Common myeloid progenitor, CD34-positive (primary cell): ENCODE results near the gene GRXCR2.
A peak's percentile ranks its signal among the peaks of the same experiment; 100 is the strongest.

Experiments used
- CTCF ChIA-PET: fragments of 350-600 bp; sonication (Branson Sonifier 250); formaldehyde crosslinking; loops from one replicate; lab custom pipeline; 2021; ENCODE audit warnings: antibody characterized with exemption; lab: Charles Lee
- POLR2A ChIA-PET: fragments of 350-600 bp; sonication (Branson Sonifier 250); formaldehyde crosslinking; loops from one replicate; lab custom pipeline; 2021; ENCODE audit warnings: antibody characterized with exemption; lab: Charles Lee
- DNase-seq, 3 donors: peaks; one replicate each; pipeline versions ENCODE4 v3.0.0 to v3.0.0-alpha.2; 2013
- H3K27ac ChIP-seq, 2 experiments: 1 replicate in 1 of 2; 2 replicates in 1 of 2; pipeline ENCODE4 v1.7.0; 2013; ENCODE audit warnings: inconsistent platforms in 2 of 2, low read length in 2 of 2, mild to moderate bottlenecking in 2 of 2, low read depth in 1 of 2, moderate library complexity in 1 of 2; ENCODE audit not compliant: severe bottlenecking in 2 of 2, insufficient read depth in 1 of 2, poor library complexity in 1 of 2
- H3K27me3 ChIP-seq, 5 experiments: replicated peaks in 2 of 5; 1 replicate in 3 of 5; 2 replicates in 2 of 5; pipeline versions ENCODE4 v1.6.1 to v1.7.0; 2013; ENCODE audit warnings: low read length in 4 of 5, mild to moderate bottlenecking in 2 of 5, moderate library complexity in 2 of 5, inconsistent platforms in 1 of 5; ENCODE audit not compliant: insufficient read depth in 5 of 5, control insufficient read depth in 4 of 5
- H3K36me3 ChIP-seq, 4 experiments: 1 replicate in 2 of 4; 2 replicates in 2 of 4; pipeline versions ENCODE4 v1.6.1 to v1.7.0; 2013; ENCODE audit warnings: low read length in 3 of 4, control low read depth in 1 of 4, mild to moderate bottlenecking in 1 of 4; ENCODE audit not compliant: control insufficient read depth in 4 of 4, insufficient read depth in 4 of 4
- H3K4me1 ChIP-seq, 4 experiments: 1 replicate in 3 of 4; 2 replicates in 1 of 4; pipeline versions ENCODE4 v1.6.1 to v1.7.1; 2013; ENCODE audit warnings: low read length in 3 of 4, mild to moderate bottlenecking in 3 of 4, control low read depth in 1 of 4, inconsistent platforms in 1 of 4, moderate library complexity in 1 of 4; ENCODE audit not compliant: control insufficient read depth in 4 of 4, insufficient read depth in 4 of 4; ENCODE audit errors: control extremely low read depth in 1 of 4
- H3K4me3 ChIP-seq, 7 experiments: 1 replicate in 4 of 7; 2 replicates in 3 of 7; pipeline versions ENCODE4 v1.5.1 to v1.7.0; 2013; ENCODE audit warnings: mild to moderate bottlenecking in 7 of 7, low read length in 6 of 7, moderate library complexity in 6 of 7, inconsistent platforms in 2 of 7, low read depth in 2 of 7, control low read depth in 1 of 7; ENCODE audit not compliant: insufficient read depth in 4 of 7, control insufficient read depth in 1 of 7; ENCODE audit errors: extremely low read depth in 1 of 7
- H3K9me3 ChIP-seq, 5 experiments: 1 replicate in 4 of 5; 2 replicates in 1 of 5; pipeline versions ENCODE4 v1.6.1 to v1.7.1; 2013; ENCODE audit warnings: low read length in 4 of 5, mild to moderate bottlenecking in 2 of 5, inconsistent platforms in 1 of 5, low read depth in 1 of 5, moderate library complexity in 1 of 5; ENCODE audit not compliant: control insufficient read depth in 4 of 5, insufficient read depth in 2 of 5; ENCODE audit errors: control extremely low read depth in 1 of 5
- WGBS: methylation state at CpG from one replicate; pipeline ENCODE4 v1.1.5; 2013; ENCODE audit not compliant: insufficient coverage; 5-methylcytosine and 5-hydroxymethylcytosine counted together

GRXCR2 gene

DNA sequence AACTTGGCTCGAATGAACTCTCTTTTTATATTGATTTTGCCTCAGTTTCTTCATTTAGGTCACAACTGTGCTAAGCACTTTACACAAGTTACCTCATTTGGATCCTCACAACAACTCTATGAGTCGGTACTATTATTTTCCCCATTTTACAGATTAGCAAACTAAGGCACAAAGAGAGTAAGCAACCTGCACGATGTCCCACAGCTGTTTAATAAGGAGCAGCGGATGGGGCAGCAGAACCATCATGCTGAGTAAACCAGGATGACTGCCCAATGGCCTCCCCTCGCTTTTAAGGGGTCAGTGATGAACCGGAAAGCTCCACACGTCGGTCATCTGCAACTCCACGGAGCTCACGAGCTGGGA is 38.3 kb downstream of the GRXCR2 start:
- Histone ChIP-seq H3K9me3 (no peaks in the 10 kb centered on the region), H3K4me3 (peak overlapping the region; percentile 66 to 93 (median 81)), H3K27ac (peak overlapping the region in 1 of 2 experiments; percentile 80), H3K4me1 (peaks cover 19 to 45% (median 38%) of the 10 kb centered on the region in 4 experiments), H3K27me3 (no peaks in the 10 kb centered on the region), H3K36me3 (no peaks in the 10 kb centered on the region)
- ChIA-PET CTCF (interaction anchor here (0.9 to 4.6 kb wide), 8 partner anchors 8 to 296 kb away, joined by 4 to 31 read pairs (median 6); no protein-coding TSS in a partner anchor), POLR2A (interaction anchor here (1.0 kb wide), 1 partner anchor 141 kb away, joined by 5 read pairs; no protein-coding TSS in a partner anchor)
- WGBS: 14% methylated on average over 10 of the region's 10 CpGs
- DNase-seq: peak in 1 of 3 donors; percentile 26

DNA sequence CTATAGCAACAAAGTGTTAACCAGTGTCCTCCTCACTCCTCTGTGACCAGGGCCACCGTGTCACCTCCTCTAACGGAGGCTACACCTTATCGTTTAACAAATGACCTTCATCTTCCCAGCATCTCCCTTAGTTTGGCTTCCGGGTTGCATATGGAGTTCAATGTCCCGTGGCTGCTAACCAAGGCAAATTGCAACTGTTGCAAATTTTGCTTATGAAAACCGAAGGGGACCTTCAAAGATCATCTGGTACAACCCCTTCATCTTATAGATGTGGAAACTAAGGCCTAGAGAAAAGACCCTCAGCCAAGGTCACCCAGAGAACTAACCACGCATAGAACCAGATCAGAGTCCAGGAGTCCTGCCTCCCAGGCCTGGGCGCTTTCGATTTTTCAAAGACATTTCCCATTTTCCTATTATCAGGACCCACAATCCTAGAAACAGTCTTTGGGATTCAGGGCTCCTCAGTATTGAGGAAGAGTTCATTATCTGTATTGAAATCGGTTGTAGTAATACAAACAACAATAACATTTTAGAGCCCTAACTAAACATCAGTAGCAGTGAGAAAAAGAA is 39.1 kb downstream of the GRXCR2 start:
- ChIA-PET POLR2A (no interaction called here), CTCF (interaction anchor here (1.1 to 4.6 kb wide), 2 partner anchors 7 to 11 kb away, joined by 4 to 31 read pairs; no protein-coding TSS in a partner anchor)
- H3K27ac ChIP-seq: no peak overlapping the region
- no peaks in the 10 kb centered on the region for H3K9me3 ChIP-seq
- WGBS: 63% methylated on average over 4 of the region's 10 CpGs
- no peaks in the 10 kb centered on the region for H3K27me3 ChIP-seq
- H3K4me1 ChIP-seq: peaks cover 19 to 48% (median 39%) of the 10 kb centered on the region in 4 experiments
- H3K4me3 ChIP-seq: peak overlapping the region in 2 of 7 experiments; percentile 7 to 93
- DNase-seq: no peak
- no peaks in the 10 kb centered on the region for H3K36me3 ChIP-seq

DNA sequence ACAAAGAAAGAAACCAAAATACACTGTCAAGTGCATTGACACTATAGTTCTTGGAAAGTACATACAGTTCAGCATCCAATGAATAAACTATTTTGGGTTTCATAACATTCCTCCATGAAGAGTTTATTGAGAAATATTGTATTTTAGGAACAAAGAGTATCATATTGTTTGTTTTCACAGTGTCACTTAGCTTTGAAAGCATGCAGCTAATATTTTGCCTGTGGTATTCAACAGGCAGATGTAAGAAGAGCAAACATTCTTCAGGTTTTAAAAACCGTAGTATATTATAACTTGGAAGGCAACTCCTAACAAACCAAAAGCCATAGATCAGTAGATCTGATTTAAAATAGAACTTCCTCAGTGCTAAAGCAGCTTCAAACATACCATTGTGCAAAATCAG is 42.2 kb downstream of the GRXCR2 start:
- ChIA-PET CTCF (interaction anchor here (0.9 to 3.3 kb wide), 8 partner anchors 14 to 1627 kb away, joined by 3 to 11 read pairs (median 3); no protein-coding TSS in a partner anchor), POLR2A (no interaction called here)
- no peak overlapping the region for H3K4me3 ChIP-seq
- H3K4me1 ChIP-seq: peaks cover 12 to 41% (median 32%) of the 10 kb centered on the region in 4 experiments
- no peaks in the 10 kb centered on the region for H3K9me3 ChIP-seq
- WGBS: no CpG with 5 or more reads among the region's 1 CpG
- no peaks in the 10 kb centered on the region for H3K36me3 ChIP-seq
- no peak for DNase-seq
- no peak overlapping the region for H3K27ac ChIP-seq
- no peaks in the 10 kb centered on the region for H3K27me3 ChIP-seq

DNA sequence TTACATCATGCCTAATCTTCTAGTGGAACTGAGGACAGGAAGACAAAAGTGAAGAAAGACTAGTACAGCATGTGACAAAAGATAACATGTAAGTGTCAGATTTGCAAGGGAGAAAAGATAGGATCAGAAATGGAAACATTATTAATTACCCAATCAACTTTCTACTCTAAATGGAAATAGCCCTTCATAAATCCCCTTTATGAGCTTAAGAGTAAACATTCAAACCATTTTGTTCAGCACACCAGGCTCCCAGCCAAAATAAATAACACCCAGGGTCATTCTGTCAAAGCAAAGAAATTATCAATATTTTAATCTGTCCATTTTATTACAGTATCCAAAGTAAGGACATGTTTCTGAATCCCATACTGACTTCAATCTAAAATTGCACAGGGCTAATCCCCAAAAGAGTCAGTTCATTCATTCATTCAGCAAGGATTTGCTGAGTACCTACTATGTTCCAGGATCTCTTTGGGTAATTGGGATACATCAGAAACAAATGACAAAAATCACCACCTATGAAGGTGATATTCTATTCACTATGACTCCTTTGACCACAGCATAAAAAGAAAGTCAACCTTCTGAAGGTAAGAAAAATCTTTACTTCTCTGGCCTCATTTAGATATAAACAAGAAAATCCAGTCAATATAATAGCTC is 43.0 kb downstream of the GRXCR2 start:
- no peaks in the 10 kb centered on the region for H3K9me3 ChIP-seq
- H3K4me3 ChIP-seq: no peak overlapping the region
- ChIA-PET CTCF (interaction anchor here (0.9 to 3.3 kb wide), 10 partner anchors 14 to 1626 kb away, joined by 3 to 11 read pairs (median 3); no protein-coding TSS in a partner anchor), POLR2A (no interaction called here)
- H3K4me1 ChIP-seq: peaks cover 12 to 37% (median 29%) of the 10 kb centered on the region in 4 experiments
- H3K27me3 ChIP-seq: no peaks in the 10 kb centered on the region
- no peak overlapping the region for H3K27ac ChIP-seq
- H3K36me3 ChIP-seq: no peaks in the 10 kb centered on the region
- no peak for DNase-seq

DNA sequence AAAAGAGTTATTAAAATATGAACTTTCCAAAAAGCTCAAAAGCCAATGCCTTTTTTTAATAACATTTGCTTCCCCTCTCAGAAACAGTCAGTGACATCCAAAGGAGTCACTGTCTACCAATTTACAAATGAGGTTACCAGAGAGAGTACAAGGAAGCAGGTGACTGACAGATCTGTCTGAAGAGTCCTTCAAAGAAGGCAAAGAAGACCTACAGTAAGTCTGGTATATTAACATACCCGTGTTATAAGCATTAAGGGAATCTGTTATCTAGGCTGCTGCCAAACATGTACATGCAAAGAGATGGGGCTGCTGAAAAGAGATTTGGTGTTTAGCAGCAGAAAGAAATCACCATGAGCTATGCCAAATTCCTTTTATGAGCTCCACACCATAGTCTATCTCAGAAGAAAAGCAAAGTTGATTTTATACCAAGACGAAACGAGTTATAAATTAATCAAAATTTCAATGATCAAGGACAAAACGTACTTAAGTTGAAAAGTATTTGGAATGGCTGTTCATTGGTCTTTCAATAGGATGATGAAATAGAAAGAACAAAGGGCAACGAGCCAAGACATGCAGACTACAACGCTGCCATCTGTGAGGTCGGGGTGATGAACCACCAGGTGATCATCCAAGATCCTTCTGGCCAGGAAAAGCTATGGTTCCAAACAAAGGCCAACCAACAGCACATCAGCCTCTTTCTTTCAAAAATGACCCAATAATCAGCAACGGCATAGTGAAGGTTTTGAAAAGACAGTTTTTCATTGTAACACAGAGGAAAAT is 45.7 kb downstream of the GRXCR2 start:
- CTCF ChIA-PET: interaction anchor here (0.9 to 3.5 kb wide), 20 partner anchors 9 to 1623 kb away, joined by 3 to 31 read pairs (median 4); partner anchors contain the start of gene PRELID2
- Histone ChIP-seq H3K4me1 (peaks cover 10 to 29% (median 22%) of the 10 kb centered on the region in 4 experiments), H3K9me3 (no peaks in the 10 kb centered on the region), H3K4me3 (no peak overlapping the region), H3K36me3 (peaks cover 0 to 3% (median 0%) of the 10 kb centered on the region in 4 experiments), H3K27ac (no peak overlapping the region), H3K27me3 (no peaks in the 10 kb centered on the region)
- no peak for DNase-seq
- 95% methylated on average over 7 of the region's 8 CpGs for WGBS
- POLR2A ChIA-PET: no interaction called here

DNA sequence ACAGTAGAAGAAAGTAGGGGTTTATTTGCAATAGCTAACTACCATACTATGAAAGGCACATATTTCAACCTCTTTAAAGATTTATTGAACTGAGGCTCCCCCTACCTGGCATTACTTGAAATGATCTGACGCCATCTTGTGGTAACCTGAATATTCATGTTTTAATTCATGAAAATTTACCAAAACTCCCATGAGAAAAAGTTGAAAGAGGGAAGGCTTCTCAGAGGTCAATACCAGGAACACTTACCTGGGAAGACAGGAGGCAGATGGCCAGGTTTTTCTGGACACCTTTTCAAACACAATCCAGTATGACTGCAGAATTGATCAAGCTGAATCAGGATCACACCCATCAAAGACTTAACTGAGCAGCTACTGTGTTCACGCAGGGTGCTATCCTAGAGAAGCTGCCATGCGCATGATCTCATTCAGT is 47.0 kb downstream of the GRXCR2 start:
- peaks cover 0 to 10% (median under 1%) of the 10 kb centered on the region in 4 experiments for H3K36me3 ChIP-seq
- H3K4me3 ChIP-seq: no peak overlapping the region
- no peaks in the 10 kb centered on the region for H3K9me3 ChIP-seq
- WGBS: no CpG with 5 or more reads among the region's 3 CpGs
- CTCF ChIA-PET: interaction anchor here (0.9 to 3.5 kb wide), 24 partner anchors 10 to 1622 kb away, joined by 3 to 31 read pairs (median 4); partner anchors contain the start of gene PRELID2
- POLR2A ChIA-PET: no interaction called here
- H3K4me1 ChIP-seq: peaks cover 8 to 22% (median 14%) of the 10 kb centered on the region in 4 experiments
- DNase-seq: peak; percentile 65 to 77 (median 76)
- no peaks in the 10 kb centered on the region for H3K27me3 ChIP-seq
- no peak overlapping the region for H3K27ac ChIP-seq
